Measurements from ENCODE around the gene NEK7. TPM values are rescaled to one million over a fixed set of nuclear protein-coding genes. Genes with fewer than 3 reads are reported as not detected.

The NEK7 gene
- polyA plus RNA-seq, 12 donors, result 30.6 to 60.9 (median 44.6) TPM; not detected in 1

GRCh38 chr1:198253259-198253658 lies 96.5 kb downstream of the NEK7 start:
- DNase-seq, result no peak

- DNase-seq, result no peak
These were observed 96.9 kb downstream of the NEK7 start for GRCh38 chr1:198253668-198254067.

DNA sequence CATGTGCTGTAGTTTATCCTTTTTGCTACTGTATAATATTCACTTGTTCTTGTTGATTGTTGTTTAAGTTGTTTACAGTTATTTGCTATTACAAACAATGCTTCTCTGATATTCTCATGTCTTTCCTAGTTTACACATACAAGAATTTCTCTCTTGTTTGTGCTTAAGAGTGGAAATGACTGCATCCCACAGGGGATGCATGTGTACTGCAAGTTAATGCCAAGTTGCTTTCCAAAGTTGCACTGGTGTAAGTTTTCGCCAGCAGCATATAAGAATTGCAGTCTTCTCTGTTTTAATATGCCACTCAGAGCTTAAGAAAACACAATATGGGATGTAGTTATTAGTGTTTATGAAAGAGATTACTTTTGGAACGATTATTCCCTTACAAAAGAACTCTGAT lies 97.7 kb downstream of the NEK7 start:
- no peak for DNase-seq

- no peak for DNase-seq
These were observed 98.2 kb downstream of the NEK7 start for GRCh38 chr1:198254948-198255347.

DNA sequence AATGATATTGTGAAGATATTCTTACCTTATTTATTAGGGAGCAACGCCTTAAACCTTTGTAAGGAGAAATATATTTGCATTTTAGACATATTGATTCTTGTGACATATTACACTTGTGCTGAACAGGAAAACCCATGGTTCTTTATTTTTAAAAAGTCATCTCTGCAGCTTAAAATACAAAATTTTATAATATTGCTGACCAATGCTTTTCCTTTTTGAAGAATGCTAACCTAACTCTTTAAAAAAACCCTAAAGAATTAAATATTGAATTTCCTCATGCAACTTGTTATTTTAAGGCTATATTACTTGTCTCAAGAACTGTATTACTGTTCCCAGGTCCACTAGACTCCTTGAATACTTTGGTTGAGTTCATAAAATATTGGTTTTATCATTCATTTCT lies 99.0 kb downstream of the NEK7 start:
- DNase-seq, result no peak

DNA sequence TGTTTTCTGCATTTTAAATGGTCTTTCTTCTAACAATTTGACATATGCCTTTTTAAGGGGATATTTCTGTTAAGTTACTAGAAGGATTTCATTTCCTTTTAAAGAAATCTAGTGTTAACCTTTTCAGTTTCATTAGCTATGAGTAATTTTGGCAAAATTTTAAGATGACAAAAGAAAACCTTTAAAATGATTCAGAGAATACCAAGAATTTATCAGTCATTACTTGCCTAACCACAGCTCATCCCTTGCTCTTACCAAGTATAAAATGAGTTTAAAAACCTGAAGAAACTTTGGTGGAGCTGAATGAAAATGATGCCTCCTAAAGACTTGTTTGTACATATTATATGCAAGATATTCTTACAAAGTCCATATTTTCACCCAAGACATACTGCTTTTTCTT lies 101.7 kb downstream of the NEK7 start:
- no peak for DNase-seq

DNA sequence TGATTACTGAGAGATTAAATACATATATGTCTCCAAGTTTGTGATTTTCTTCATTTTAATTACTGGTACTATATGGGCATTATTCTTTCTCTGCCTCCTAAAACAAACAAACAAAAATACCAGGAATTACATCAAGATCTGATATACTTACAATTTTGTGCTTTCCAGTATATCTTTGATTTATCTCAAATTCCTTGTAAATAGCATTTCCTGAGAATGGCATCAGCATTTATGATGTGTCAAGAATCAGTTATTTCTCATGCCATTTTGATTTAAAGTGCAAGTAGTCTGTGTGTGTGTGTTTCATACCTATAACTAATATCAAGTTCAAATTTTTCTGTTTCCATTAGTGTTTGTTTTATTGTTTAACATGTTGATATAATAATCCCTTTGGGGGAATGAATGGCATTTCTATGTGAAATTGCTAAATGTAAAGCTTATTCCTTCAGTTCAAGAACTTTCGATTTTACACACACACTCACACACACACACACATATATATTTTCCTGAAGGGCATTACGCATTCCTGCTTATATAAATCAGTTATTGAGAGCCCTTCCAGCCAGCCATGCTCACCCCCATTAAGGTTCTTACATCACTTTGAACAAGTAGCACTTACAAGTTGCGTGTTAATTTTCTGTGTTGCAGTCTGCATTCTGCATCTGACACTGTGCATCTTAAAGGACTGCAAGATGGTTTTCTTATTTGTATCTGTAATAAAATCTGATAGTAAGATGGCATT lies 102.7 kb downstream of the NEK7 start:
- no peak for DNase-seq

DNA sequence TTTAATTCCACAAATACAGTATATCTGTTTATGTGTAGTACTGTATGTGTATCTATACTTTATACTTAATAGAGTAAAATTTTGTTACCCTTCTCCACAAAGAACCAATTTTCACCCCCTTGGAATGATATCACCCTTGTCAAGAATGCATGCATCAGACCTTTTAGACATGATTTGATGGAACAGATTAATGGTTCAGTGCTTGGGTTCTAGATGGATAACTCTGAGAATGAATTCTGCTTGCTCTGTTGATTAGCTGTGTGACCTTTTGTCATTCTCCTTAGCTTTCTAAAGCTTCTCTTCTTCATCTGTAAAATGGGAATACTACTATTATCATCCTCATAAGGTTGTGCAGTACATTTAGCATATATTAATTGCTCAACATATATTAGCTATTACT lies 105.1 kb downstream of the NEK7 start:
- no peak for DNase-seq

GRCh38 chr1:198263186-198263585 lies 106.4 kb downstream of the NEK7 start:
- DNase-seq, result no peak

- DNase-seq, result no peak
These were observed 107.5 kb downstream of the NEK7 start for GRCh38 chr1:198264282-198264681.

DNA sequence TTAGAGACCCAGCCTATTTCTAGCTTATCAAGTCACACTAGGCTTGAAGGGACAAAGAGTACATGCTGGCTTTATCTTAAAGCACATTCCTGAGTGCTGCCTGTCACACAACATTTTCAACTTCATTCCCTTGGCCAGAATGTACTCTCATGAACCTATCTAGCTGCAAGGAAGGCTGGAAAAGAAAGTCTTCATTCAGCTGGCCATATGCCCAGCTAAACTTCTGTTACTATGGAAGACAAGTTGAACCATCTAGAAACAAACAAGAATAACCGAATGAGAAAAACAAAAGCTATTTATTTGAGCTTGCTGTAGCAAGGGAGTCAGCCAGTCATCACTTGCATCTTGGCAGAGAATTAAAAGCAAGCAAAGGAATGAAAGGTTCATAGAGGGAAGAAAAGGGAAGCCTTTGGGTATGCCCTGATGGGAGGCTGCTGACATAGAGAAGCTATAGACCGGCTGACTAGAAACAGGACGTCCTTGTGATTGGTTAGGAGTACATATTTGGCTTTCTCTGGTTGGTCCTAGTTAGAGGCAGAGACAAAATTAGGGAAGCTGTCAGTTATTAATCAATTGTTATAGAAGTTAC lies 108.4 kb downstream of the NEK7 start:
- no peak for DNase-seq

DNA sequence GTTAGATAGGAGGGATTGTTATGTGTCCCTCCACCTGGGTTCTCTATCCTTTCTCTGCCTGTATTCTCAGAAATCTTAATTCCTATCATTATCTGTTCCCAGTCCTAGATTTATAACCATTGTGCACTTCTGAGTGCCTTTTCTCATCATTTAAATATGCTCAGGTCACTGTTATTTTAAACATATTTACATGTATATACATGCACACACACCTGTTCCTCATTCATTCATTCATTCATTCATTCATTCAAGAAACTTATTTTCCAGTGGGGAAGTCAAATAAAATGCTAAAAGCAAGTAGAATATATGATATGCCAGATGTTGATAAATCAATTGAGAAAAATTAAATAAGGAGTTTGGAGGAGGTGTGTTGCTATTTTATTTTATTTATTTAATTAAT lies 110.3 kb downstream of the NEK7 start:
- DNase-seq, result no peak

DNA sequence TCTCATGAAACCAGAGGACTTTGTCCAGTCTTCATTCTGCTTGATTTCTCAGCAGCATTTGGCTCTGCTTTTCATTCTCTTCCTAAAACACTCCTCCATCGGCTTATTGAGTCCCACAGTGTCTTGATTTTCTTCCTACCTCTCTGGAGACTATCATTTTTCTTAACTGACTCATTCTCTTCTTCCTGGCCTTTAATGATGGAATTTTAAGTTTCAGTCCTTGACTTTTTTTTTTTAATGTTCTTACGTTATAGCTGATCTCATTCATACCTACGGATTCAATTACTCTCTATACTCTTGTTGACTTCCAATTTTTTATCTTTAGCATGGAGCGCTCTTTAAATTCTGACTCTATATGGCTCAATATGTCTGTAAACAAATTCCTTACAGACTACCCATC lies 111.1 kb downstream of the NEK7 start:
- DNase-seq, result no peak

DNA sequence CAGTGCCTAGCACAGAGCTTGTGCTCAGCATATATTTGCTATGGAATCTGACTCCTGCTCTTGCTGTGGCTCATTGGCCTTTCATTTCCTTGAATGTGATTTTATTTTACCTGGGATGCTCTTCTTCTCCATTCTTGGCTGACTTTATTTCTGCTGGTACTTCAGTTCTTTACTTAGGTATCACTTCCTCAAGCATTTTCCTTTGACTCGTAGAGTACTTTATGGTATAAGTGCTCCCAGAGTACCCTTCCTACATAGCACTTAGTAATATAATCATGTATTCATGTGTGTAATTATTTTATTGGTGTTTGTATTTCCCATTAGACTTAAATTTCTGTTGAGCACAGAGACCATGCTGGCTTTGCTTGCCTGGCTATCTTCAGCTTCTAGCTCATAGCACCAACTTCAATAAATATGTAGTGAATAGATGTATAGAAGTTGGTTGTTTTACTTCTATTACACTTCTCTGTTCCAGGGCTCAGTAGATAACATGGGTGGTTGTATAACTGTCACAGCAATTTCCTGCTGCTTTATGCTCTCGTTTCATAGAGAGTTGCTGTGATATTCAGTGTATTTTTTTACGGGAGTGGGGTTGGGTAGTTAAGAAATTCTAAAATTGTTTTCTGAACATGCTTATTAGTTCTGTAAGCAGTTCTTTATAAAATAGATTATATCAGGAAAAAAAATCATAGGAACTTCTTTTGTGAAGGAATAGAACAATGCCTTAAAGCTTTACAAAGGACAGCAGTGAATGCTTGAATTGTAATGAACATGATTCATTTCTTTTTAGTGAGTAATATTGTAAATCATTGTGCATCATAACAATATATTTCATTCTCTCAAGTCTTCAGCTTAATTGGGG lies 112.2 kb downstream of the NEK7 start:
- no peak for DNase-seq

DNA sequence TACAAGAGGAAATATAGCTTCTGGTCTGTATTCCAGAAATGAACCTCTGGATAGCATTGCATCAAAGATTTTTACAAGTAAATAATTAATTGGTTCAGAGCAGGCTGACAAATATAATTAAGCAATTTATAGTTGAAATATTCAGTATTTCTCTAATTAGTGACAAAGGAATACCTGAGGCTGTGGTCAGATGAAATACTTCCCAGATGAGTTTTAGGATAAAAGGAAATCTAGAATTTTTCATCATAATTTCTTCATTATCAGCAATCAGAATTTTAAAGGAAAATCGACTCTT lies 112.8 kb downstream of the NEK7 start:
- no peak for DNase-seq

GRCh38 chr1:198270273-198270828 lies 113.6 kb downstream of the NEK7 start:
- no peak for DNase-seq

DNA sequence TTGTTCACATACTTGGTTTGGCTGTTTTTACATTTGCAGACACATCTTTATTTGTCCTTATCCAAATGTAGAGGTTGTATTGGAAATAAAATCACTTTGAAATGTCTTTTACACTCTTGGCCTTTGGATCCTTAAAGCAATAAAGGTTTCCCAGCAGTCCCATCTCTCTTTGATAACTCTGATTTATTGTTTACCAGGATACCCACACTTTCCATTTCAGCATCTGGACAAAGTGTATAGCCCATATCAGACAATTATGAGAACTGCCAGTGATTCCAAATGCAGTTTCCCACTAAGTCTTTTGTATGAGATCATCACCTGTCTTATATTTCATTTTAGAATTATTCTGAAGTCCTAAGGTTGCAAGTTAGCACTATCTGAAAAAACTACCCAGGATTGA lies 114.7 kb downstream of the NEK7 start:
- no peak for DNase-seq

DNA sequence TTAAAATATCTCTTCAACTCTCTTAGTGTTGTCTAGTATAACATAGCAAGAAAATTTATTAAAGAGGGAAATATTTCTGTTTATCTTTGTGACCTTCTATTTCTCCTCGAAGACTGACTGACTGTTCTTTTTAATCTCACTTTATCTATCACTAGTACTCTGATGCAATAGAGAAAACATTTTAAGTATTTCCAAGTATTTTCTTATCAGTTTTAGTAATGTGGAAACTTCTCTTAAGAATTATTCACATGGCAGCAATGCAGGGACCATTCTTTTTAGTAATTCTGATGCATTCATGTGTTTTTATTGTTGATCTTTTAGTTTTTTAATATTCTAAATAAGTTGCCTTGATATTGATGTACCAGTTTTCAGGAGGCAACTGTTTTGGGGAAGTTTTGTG lies 115.7 kb downstream of the NEK7 start:
- no peak for DNase-seq

- no peak for DNase-seq
These were observed 117.0 kb downstream of the NEK7 start for GRCh38 chr1:198273748-198274295.

- no peak for DNase-seq
These were observed 118.8 kb downstream of the NEK7 start for GRCh38 chr1:198275597-198275996.

- DNase-seq, result no peak
These were observed 119.4 kb downstream of the NEK7 start for GRCh38 chr1:198276241-198276640.

- DNase-seq, result no peak
These were observed 122.1 kb downstream of the NEK7 start for GRCh38 chr1:198278943-198279342.

DNA sequence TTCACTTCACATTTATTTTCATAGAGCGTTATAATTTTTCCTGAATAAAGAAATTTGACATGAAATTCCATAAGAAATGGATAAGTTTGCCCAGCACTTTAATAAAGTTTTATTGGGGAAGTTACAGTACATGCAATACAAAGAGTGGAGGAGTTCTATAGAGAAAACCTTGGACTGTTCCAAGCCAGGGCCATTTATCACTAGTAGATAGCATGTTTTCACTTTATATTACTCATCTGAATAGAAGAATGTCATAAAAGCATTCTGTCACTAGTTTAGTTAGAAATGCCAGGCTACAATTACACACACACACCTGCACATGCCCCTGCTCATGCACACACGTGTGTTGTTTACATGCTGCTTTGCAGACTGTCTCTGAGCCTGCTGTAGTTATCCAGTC lies 123.3 kb downstream of the NEK7 start:
- no peak for DNase-seq

Data from muscle of arm (tissue), 12 donors.